Smooth muscle cell of the brain vasculature (primary cell): ENCODE measurements around the gene AARSD1.
"Not testable (repeated sequence)": the region's sequence is repeated elsewhere in the genome, so short reads cannot be mapped to it uniquely, and the experiment has no call there.

Experiments
- DNase-seq: peaks from one replicate; pipeline ENCODE4 v3.0.0-alpha.2; 2012; ENCODE audit warnings: low read depth, low spot score

AARSD1 gene

GRCh38 chr17:42980766-42981397 is 16.6 kb upstream of the AARSD1 start:
- DNase-seq = no peak

GRCh38 chr17:42980274-42980765 is 16.1 kb upstream of the AARSD1 start, which contains the start of gene RUNDC1:
Gene RUNDC1, plus strand, starts transcription at chr17:42980565. Its CDS starts 12 bp downstream, at chr17:42980577.
- peak; percentile 55 for DNase-seq

- no peak for DNase-seq
These were observed 15.4 kb upstream of the AARSD1 start, which contains the start of gene PTGES3L for GRCh38 chr17:42979511-42980273. Gene PTGES3L, minus strand, starts transcription at chr17:42980080. Its CDS starts 27 bp downstream, at chr17:42980053.

GRCh38 chr17:42975701-42976100 is 11.4 kb upstream of the AARSD1 start:
- DNase-seq = not testable (repeated sequence)

GRCh38 chr17:42975265-42975664 is 11.0 kb upstream of the AARSD1 start:
- DNase-seq = no peak

GRCh38 chr17:42973323-42973722 is 9.1 kb upstream of the AARSD1 start:
- not testable (repeated sequence) for DNase-seq

GRCh38 chr17:42971589-42971988 is 7.3 kb upstream of the AARSD1 start:
- DNase-seq = no peak

GRCh38 chr17:42969001-42969581 is 4.8 kb upstream of the AARSD1 start:
- DNase-seq = no peak

GRCh38 chr17:42967925-42968324 is 3.7 kb upstream of the AARSD1 start:
- no peak for DNase-seq

- no peak for DNase-seq
These were observed 10.6 kb downstream of the AARSD1 start for GRCh38 chr17:42953669-42954068.

- no peak for DNase-seq
These were observed 14.0 kb downstream of the AARSD1 start for GRCh38 chr17:42950044-42950783.

GRCh38 chr17:42946812-42947211 is 17.4 kb downstream of the AARSD1 start:
- no peak for DNase-seq

GRCh38 chr17:42944211-42944610 is 20.0 kb downstream of the AARSD1 start:
- DNase-seq = no peak

- DNase-seq = no peak
These were observed 26.3 kb downstream of the AARSD1 start for GRCh38 chr17:42937712-42938596.

- no peak for DNase-seq
These were observed 34.8 kb downstream of the AARSD1 start for GRCh38 chr17:42929497-42929844.

- peak; percentile 33 for DNase-seq
These were observed 35.3 kb downstream of the AARSD1 start for GRCh38 chr17:42928714-42929496.

GRCh38 chr17:42924891-42925290 is 39.4 kb downstream of the AARSD1 start:
- DNase-seq = no peak

- not testable (repeated sequence) for DNase-seq
These were observed 40.8 kb downstream of the AARSD1 start for GRCh38 chr17:42923472-42923871.

GRCh38 chr17:42922294-42922693 is 42.0 kb downstream of the AARSD1 start:
- DNase-seq = no peak

- DNase-seq = no peak
These were observed 43.3 kb downstream of the AARSD1 start for GRCh38 chr17:42920922-42921321.
